Keratinocyte (primary cell): ENCODE data around the gene GCA. TPM values are rescaled to one million over a fixed set of nuclear protein-coding genes. Genes with fewer than 3 reads are reported as not detected.

Experiments
- DNase-seq: peaks from one replicate; pipeline ENCODE4 v3.0.0-alpha.2; 2011; ENCODE audit warnings: low read depth, missing footprints, low spot score
- FAIRE-seq: peaks from 2 replicates; lab custom pipeline; 2011; peaks lifted over from hg19 to GRCh38; lab: Jason Lieb, UNC
- H2AFZ ChIP-seq: 2 replicates; pipeline ENCODE4 v1.6.0; 2012; ENCODE audit warnings: low read length, control low read depth, inconsistent platforms; ENCODE audit not compliant: control insufficient read depth
- H3K27ac ChIP-seq: 2 replicates; pipeline ENCODE4 v1.5.1; 2011; ENCODE audit warnings: low read length; ENCODE audit not compliant: control insufficient read depth, insufficient read depth
- H3K27me3 ChIP-seq: 3 replicates; pipeline ENCODE4 v1.6.0; 2011; ENCODE audit warnings: low read length; ENCODE audit not compliant: control insufficient read depth, insufficient read depth; ENCODE audit errors: extremely low read depth
- H3K36me3 ChIP-seq, 2 experiments: 2 replicates in 1 of 2; 3 replicates in 1 of 2; pipeline ENCODE4 v1.5.1; 2011; ENCODE audit warnings: low read length in 2 of 2, mild to moderate bottlenecking in 1 of 2; ENCODE audit not compliant: control insufficient read depth in 2 of 2, insufficient read depth in 2 of 2; ENCODE audit errors: extremely low read depth in 1 of 2
- H3K4me1 ChIP-seq: 3 replicates; pipeline ENCODE4 v1.5.1; 2011; ENCODE audit warnings: low read length; ENCODE audit not compliant: control insufficient read depth, insufficient read depth; ENCODE audit errors: extremely low read depth
- H3K4me2 ChIP-seq: 3 replicates; pipeline ENCODE4 v1.6.0; 2011; ENCODE audit warnings: low read depth, low read length; ENCODE audit not compliant: control insufficient read depth, insufficient read depth; ENCODE audit errors: extremely low read depth
- H3K4me3 ChIP-seq, 3 experiments: fragments of 200-600 bp in 1 of 3; sonication (generic) in 1 of 3; 2 replicates in 2 of 3; 3 replicates in 1 of 3; pipeline ENCODE4 v1.5.1; 2011 to 2016; ENCODE audit warnings: low read length in 3 of 3, mild to moderate bottlenecking in 3 of 3, control low read depth in 2 of 3, inconsistent platforms in 1 of 3, low read depth in 1 of 3, mixed read lengths in 1 of 3, mixed run types in 1 of 3, moderate library complexity in 1 of 3; ENCODE audit not compliant: control insufficient read depth in 2 of 3, insufficient read depth in 2 of 3; ENCODE audit errors: extremely low read depth in 1 of 3
- H3K79me2 ChIP-seq: 2 replicates; pipeline ENCODE4 v1.6.0; 2012; ENCODE audit warnings: low read length; ENCODE audit not compliant: control insufficient read depth, insufficient read depth
- H3K9ac ChIP-seq: 3 replicates; pipeline ENCODE4 v1.6.0; 2011; ENCODE audit warnings: low read length; ENCODE audit not compliant: control insufficient read depth, insufficient read depth; ENCODE audit errors: extremely low read depth
- H3K9me1 ChIP-seq: 3 replicates; pipeline ENCODE4 v1.6.0; 2011; ENCODE audit warnings: low read length; ENCODE audit not compliant: control insufficient read depth, insufficient read depth; ENCODE audit errors: extremely low read depth
- H3K9me3 ChIP-seq: 2 replicates; pipeline ENCODE4 v1.5.1; 2012; ENCODE audit warnings: low read depth, low read length; ENCODE audit not compliant: control insufficient read depth
- H4K20me1 ChIP-seq: 3 replicates; pipeline ENCODE4 v1.6.0; 2011; ENCODE audit warnings: low read length; ENCODE audit not compliant: control insufficient read depth, insufficient read depth; ENCODE audit errors: extremely low read depth
- CTCF ChIP-seq, 3 experiments: IDR thresholded peaks in 1 of 3; conservative IDR thresholded peaks in 1 of 3; optimal IDR thresholded peaks in 1 of 3; 2 replicates in 2 of 3; 3 replicates in 1 of 3; pipeline versions ENCODE3 to v1.5.1; 2011; ENCODE audit warnings: low read length in 3 of 3, mild to moderate bottlenecking in 3 of 3, moderate library complexity in 2 of 3, control low read depth in 1 of 3, inconsistent platforms in 1 of 3; ENCODE audit not compliant: insufficient read depth in 2 of 3; ENCODE audit errors: extremely low read depth in 1 of 3
- EZH2 ChIP-seq: IDR thresholded peaks from one replicate; pipeline ENCODE4 v1.6.1; 2012; ENCODE audit warnings: inconsistent platforms, mild to moderate bottlenecking, low read length, moderate library complexity
- dilution Hi-C: fragments of 300-500 bp; cut with MboI; formaldehyde crosslinking; loops from one replicate; pipeline ENCODE4 v1.7.0; 2020; ENCODE audit warnings: low sequenced_read_pairs; ENCODE audit not compliant: extremely low pct_ligation_motif_present
- polyA plus RNA-seq, 5 experiments: library from polyadenylated mRNA; depleted of rRNA in 3 of 5; stranded (reverse) in 3 of 5; stranded (forward) in 1 of 5; unstranded in 1 of 5; fragments of >200 nt; gene quantifications; 1 replicate in 1 of 5; 2 replicates in 3 of 5; 3 replicates in 1 of 5; pipeline versions ENCODE4 v1.2.1 to v1.2.3, GENCODE V29; 2011 to 2012; ENCODE audit warnings: missing spikeins in 2 of 5, low read depth in 1 of 5, low replicate concordance in 1 of 5

GCA gene
- polyA plus RNA-seq, 1 donor (not counting 4 experiments of a cell fraction or from before 2014, with no cell fraction given) = 10.0 TPM

GRCh38 chr2:162297925-162298552, 45.9 kb upstream of the GCA start:
- no peaks in the 10 kb centered on the region for H3K9me3 ChIP-seq
- no peak overlapping the region for H3K4me2 ChIP-seq
- FAIRE-seq = no peak

GRCh38 chr2:162298669-162299335, 45.1 kb upstream of the GCA start:
- H3K36me3 ChIP-seq = peaks cover 0 to 4% of the 10 kb centered on the region in 2 experiments
- no peak for FAIRE-seq

More at GRCh38 chr2:162297925-162298552, 45.9 kb upstream of the GCA start:
- no peaks in the 10 kb centered on the region for H4K20me1 ChIP-seq
- H2AFZ ChIP-seq = no peak overlapping the region
- dilution Hi-C loops = no loop called here
- no peaks in the 10 kb centered on the region for H3K79me2 ChIP-seq
- TF ChIP-seq CTCF (optimal IDR thresholded peaks at IDR 0.05 in 1 of 3, IDR thresholded peaks at IDR 0.05 in 1 of 3, conservative IDR thresholded peaks at IDR 0.05 in 1 of 3; ENCODE audit: extremely low read depth in 1 of 3, insufficient read depth in 2 of 3, low read length in 3 of 3) (peak in 2 of 3 experiments; percentile 59 to 61), EZH2 (no peak)
- no peak overlapping the region for H3K27ac ChIP-seq
- no peaks in the 10 kb centered on the region for H3K9me1 ChIP-seq
- no peak overlapping the region for H3K9ac ChIP-seq
- no peak overlapping the region for H3K4me3 ChIP-seq
- H3K36me3 ChIP-seq = peaks cover 0 to 3% of the 10 kb centered on the region in 2 experiments
- no peaks in the 10 kb centered on the region for H3K27me3 ChIP-seq
- H3K4me1 ChIP-seq = peaks cover 6% of the 10 kb centered on the region
- DNase-seq = peak; percentile 32

More at GRCh38 chr2:162298669-162299335, 45.1 kb upstream of the GCA start:
- Histone ChIP-seq H3K27ac (no peak overlapping the region), H4K20me1 (no peaks in the 10 kb centered on the region), H3K4me3 (no peak overlapping the region), H3K4me2 (no peak overlapping the region), H3K79me2 (no peaks in the 10 kb centered on the region), H3K9me1 (no peaks in the 10 kb centered on the region), H3K27me3 (no peaks in the 10 kb centered on the region), H3K9ac (no peak overlapping the region), H3K9me3 (no peaks in the 10 kb centered on the region), H2AFZ (no peak overlapping the region), H3K4me1 (no peaks in the 10 kb centered on the region)
- dilution Hi-C loops = no loop called here
- DNase-seq = no peak
- TF ChIP-seq CTCF (optimal IDR thresholded peaks at IDR 0.05 in 1 of 3, IDR thresholded peaks at IDR 0.05 in 1 of 3, conservative IDR thresholded peaks at IDR 0.05 in 1 of 3; ENCODE audit: extremely low read depth in 1 of 3, insufficient read depth in 2 of 3, low read length in 3 of 3) (no peak), EZH2 (no peak)
